GM18517 (cell line): Measurements from ENCODE around the gene LSR.
A peak's percentile ranks its signal among the peaks of the same experiment; 100 is the strongest.

ENCODE experiments used
- ATAC-seq: cut with Tn5 transposase; IDR thresholded peaks from one replicate; pipeline ENCODE4 v1.9.1; 2021; ENCODE audit warnings: mild to moderate bottlenecking, moderate library complexity; ENCODE audit not compliant: unreplicated experiment

The LSR gene, protein sequence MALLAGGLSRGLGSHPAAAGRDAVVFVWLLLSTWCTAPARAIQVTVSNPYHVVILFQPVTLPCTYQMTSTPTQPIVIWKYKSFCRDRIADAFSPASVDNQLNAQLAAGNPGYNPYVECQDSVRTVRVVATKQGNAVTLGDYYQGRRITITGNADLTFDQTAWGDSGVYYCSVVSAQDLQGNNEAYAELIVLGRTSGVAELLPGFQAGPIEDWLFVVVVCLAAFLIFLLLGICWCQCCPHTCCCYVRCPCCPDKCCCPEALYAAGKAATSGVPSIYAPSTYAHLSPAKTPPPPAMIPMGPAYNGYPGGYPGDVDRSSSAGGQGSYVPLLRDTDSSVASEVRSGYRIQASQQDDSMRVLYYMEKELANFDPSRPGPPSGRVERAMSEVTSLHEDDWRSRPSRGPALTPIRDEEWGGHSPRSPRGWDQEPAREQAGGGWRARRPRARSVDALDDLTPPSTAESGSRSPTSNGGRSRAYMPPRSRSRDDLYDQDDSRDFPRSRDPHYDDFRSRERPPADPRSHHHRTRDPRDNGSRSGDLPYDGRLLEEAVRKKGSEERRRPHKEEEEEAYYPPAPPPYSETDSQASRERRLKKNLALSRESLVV

DNA sequence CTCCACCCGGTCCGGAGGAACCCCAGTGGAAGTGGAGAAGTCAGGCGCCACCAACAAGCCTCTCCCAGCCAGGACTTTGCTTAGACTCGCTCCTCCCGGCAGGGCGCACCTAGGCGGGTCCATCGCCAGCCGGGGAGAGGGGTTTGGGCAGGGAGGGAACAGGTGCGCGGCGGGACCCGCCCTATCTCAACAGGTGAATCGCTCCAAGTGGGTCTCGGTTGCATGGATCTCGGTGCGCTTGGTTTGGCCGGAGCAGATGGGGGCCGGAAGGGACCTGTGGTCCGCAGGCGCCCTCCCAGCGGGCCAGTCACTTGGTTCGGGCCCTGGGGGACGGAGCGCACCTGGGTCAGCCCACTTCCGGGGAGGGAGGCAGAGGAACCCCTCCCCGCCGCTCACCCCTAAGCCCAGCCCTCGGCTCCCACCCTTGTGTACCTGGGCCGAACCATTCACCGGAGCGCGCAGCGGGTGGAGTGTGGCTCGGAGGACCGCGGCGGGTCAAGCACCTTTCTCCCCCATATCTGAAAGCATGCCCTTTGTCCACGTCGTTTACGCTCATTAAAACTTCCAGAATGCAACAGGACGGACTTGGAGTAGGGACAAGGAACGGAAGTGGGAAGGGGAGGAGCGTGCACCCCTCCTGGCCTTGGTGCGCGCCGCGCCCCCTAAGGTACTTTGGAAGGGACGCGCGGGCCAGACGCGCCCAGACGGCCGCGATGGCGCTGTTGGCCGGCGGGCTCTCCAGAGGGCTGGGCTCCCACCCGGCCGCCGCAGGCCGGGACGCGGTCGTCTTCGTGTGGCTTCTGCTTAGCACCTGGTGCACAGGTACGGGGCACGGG lies at the start of gene LSR:
Gene LSR, plus strand, starts transcription at position 693 of the 836 bp plus-strand sequence. Its CDS starts 21 bp downstream, at position 714.
- ATAC-seq: peak; percentile 53

DNA sequence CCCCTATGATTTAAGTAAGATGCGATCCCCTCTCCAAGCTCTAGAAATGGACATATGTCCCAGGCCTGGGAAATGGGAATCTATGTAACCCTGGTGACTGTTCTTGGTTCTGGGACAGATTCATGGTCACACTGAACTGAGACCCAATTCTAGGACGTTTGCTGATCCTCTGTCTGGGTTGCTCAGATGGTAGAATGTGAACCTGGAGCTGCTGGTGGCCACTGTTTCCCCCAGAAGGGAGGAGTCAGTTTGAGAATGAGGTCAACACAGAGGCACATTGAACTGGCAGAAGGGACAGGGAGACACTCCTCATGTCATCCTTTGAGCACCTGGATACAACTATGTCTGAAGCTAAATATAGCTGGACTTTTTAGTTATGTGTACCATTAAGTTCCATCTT lies 49.3 kb upstream of the LSR start:
- ATAC-seq: no peak

DNA sequence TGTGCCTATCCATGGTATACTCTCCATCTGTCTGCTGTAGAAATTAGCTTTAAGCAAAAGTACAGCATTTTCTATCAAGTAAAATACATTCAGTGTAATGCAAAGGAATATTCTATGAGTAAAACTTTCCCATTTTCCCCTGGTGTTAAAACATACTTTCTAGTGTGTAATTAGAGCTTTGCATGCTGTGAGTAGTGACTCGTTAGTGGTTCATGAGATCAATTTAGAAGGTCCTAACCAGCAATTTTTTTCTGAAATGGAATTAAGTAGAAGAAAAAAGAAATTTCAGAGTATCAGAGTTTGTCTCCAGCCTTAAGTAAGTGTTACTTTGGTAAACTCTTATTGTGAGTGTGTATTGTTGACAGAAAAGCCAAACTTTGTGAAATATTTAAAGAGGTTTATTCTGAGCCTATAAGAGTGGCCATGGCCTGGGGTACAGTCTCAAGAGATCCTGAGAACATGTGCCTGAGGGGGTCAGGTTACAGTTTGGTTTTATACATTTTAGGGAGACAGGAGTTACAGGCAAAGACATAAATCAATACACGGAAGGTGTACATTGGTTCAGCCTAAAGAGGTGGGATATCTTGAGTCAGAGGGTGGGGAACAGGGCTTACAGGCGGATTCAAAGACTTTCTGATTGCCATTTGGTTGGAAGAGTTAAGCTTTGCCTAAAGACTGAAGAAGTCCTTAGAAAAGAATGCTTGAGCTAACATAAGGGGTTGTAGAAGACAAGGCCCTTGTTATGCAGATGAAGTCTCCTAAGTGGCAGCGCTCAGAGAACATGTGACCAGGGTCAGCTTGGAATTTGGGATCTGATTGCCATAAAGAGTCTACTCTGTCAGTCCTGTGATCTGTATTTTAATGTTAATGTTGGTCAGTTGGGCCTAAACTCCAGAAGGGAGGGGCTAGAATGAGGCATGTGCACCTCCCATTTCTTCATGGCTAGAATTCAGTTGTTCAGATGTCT lies 45.8 kb upstream of the LSR start:
- ATAC-seq: no peak

DNA sequence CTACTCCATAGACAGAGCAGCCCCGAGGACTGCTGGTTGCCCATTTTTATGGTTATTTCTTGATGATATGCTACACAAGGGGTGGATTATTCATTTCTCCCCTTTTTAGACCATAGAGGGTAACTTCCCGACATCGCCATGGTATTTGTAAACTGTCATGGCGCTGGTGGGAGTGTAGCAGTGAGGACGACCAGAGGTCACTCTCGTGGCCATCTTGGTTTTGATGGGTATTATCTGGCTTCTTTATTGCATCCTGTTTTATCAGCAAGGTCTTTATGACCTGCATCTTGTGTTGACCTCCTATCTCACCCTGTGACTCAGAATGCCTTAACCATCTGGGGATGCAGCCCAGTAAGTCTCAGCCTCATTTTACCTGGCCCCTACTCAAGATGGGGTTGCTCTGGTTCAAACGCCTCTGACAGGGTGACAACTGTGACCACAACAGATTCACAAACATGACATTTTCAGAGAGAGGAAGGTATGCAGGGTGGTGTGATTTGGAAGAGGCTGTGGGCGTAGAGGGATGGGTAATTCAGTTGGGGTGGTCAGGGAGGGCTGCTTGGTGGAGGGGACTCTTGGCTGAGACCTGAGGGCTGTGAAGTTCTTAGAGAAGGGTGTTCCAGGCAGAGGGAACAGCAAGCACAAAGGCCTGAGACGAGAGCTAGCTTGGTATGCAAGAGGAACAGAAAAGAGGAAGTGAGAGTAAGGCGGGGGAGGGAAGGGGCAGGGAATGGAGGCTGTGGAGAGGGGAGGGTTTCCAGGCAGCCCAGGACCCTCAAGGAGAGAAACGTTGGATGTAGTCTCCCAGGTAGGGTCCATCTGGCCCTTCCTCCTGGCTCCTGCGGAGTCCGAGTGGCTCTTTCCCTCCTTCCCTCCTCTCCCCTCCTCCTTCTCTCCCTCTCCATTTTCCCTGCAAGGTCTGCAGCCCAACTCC lies 43.7 kb upstream of the LSR start:
- ATAC-seq: peak; percentile 56

DNA sequence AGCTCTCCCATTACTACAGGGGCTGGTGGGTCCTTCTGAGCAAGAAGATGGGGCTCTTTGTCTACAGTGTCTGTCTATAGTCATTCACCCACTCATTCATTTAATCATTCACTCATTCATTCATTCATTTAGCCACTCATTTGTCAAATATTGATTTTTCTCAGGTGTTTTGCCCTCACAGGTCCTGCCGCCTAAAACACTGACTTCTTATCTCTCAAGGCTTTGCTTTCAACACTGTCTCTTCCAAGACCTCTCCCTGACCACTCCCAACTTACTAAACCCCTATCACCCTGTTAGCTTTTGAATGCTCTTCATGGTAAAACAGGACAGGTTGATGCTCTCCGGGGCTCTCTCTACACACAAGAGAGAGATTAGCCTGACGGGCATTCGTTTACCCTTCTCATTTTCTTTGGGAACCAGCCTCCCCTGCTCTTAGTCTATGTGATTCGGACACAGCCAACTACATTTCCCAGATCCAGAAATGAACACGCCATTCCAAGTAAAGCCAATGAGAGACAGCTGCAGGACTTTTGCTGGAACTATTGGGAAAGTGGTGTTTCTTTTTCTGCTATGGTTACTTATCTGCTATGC lies 43.0 kb upstream of the LSR start:
- peak; percentile 25 for ATAC-seq

DNA sequence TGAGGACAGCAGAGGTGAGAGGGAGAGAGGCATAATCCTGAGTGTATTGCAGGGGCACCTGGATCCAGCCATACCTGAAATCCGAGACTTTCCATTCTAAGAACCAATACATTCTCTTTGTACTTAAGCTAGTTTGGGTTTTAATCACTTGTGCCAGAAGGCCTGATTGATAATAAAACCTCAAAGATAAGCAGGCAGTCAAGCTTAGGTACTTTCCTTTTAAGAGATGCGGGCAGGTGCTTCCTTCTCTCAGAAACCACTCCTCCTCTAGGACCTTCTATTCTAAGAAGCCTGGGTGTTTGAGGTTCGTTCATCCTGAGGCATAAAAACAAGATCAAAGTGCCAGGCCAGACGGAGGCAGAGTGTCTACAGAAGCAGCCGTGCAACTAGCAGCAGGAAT lies 42.4 kb upstream of the LSR start:
- ATAC-seq: no peak

DNA sequence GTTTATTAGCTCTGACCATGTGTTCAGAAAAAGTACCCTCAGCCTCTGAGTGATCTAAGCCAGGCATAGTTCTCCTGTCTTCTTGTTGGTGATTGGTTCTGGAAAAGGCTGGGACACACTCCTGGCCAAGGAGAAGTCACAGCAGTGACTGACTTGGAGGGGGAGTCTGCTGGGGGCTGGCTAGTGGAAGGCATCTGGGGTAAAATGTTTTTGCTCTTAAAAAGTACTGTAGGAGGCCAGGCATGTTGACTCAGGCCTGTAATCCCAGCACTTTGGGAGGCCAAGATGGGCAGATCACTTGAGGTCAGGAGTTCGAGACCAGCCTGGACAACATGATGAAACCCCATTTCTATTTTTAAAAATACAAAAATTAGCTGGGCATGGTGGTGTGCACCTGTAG lies 41.9 kb upstream of the LSR start:
- no peak for ATAC-seq

DNA sequence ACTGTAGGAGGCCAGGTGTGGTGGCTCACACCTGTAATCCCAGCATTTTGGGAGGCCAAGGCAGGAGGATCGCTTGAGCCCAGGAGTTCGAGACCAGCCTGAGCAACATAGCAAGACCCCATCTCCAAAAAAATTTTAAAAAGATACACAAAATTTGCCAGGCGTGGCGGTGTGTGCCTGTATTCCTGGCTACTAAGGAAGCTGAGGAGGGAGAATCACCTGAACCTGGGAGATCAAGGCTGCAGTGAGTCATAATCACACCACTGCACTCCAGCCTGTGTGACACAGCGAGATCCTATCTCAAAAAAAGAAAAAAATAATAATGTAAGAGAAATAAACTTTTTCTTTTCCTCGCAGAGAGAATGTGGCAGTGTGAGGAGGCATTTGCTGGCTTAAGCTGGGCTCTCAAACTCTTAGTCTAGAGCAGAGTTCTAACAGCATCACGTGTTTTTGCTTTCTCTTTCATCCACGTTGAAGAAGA lies 41.4 kb upstream of the LSR start:
- no peak for ATAC-seq

DNA sequence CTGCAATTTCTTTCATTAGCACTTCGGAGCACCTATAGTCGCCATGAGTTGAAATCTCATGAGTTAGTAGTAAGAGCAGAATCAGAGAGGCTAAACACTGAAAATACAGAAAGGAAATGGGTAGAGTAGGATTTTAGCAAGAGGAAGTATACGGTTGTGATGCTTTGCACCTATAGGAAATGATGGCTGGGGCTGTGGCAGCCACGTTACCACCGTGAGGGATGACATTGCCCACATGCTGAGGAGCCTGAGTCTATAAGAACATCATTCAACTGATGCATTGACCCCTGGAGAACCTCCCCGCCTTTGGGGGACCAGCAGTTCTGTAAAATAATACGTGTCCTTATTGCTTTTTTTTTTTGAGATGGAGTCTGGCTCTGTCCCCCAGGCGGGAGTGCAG lies 40.7 kb upstream of the LSR start:
- no peak for ATAC-seq

DNA sequence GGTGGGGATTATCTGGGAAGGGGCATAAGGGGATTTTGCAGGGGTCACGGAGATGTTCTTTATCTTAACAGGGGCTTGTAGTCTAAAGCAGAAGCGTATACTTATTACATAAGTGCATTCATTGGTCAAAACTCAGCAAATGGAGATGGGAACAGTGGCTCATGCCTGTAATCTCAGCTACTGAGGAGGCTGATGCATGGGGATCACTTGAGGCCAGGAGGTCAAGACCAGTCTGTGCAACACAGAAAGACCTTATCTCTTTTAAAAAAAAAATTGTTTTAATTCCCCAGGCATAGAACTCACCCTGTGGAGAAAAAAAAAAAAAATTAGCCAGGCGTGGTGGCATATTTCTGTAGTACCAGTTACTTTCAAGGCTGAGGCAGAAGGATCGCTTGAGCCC lies 39.2 kb upstream of the LSR start:
- ATAC-seq: no peak

DNA sequence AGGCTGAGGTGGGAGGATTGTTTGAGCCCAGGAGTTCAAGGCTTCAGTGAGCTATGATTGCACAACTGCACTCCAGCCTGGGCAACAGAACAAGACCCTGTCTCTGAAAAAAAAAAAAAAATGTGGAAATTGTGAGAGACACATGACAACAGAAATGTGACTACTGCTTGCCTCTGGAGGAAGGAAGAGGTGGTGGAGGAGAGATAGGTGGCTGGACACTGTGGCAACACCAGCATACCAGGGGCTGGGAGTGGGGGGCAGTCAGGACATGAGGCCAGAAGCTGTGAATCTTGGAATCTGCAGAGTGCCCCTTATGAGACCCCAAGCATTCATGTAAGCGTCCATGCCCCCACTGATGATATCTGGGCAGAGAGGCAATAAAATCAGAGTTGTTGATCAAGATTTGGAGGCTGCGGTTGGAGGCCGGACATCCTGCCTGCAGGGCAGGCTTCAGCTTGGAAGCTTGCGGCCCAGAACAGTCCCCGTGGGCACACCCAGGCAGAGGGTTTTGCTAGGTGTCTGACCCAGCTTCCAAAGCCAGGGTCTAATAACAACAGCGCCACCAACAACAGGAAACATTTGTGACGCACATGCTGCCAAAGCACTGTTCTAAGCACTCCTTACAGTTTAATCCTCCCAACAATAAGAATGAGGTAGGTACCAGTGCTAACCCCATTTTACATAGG lies 37.1 kb upstream of the LSR start:
- no peak for ATAC-seq

DNA sequence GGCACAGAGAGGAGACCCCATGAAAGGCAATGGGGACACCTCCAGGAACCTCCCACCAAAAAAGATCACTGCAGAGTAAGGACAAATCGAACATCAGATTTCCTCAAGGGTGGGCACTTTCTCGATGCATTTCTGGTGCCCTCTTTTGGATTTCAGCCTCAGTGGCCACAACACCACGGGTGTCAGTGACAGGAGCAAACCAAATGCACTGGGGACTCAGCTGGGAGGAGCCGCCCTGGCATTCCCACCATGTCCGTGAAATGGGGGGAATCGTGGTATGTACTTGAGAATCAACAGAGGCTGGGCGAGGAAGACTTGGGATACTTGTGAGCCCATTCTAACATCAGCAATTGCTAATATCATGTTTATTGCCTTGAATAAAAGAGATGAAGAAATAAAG lies 36.6 kb upstream of the LSR start:
- ATAC-seq: no peak

DNA sequence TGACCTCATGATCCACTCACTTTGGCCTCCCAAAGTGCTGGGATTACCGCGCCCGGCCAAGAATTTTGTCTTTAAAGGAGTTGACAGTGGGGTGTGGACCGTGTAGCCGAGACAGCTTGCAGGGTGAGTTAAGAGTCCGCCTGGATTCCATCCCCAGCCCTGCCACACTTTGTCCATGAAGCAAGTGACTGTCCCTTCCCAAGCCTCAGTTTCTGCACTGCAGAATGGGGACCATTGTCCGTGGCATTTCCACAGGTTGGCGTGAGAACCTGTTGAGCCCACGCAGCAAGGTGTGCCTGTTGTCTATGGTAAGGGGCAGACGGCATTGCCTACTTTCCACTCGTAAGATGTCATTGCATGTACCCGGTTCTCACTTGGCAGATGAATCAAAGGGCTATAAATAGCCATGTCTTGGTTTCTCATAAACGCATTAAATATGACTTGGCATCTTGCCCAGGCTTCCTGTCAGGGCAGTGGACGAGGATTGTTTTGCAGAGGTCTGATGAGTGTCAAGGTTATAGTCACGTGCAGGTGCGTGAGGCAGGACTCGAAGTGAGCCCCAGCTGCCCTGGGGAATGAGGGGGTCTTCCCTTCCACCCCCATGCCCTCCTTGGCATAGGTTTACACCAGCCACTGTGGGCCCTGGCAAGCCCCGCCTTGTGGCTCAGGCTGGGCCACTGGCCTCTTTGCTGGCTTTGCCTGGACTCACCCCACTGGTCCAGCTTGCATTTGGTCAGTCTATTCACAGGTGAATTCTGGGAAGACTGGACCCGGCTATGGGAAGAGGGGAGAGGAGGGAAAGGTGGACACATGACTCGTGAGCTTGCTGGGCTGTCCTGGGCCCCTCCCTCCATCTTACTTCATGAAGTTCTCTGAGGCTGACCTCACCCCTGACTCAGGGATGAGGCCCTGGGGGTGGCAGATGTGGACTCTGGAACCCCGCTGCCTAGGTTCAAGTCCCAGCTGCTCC lies 34.9 kb upstream of the LSR start:
- ATAC-seq: peak; percentile 77

DNA sequence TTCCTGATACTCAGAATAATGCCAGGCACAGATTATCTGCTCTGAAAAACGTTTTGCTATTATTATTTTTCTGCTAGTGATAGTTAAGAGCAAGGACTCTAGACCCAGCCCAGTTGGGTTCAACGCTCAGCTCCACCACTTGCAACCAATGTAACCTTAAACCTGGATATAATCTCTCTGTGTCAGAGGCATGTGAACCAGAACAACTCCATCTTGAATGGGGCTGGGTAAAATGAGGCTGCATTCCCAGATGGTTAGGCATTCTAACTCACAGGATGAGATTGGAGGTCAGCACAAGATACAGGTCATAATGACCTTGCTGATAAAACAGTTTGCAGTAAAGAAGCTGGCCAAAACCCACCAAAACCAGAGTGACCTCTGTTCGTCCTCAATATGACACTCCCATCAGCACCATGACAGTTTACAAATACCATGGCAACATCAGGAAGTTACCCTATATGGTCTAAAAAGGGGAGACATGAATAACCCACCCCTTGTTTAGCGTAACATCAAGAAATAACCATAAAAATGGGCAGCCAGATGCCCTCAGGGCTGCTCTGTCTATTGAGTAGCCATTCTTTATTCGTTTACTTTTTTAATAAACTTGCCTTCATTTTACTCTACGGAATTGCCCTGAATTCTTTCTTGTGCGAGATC lies 33.9 kb upstream of the LSR start:
- ATAC-seq: no peak

DNA sequence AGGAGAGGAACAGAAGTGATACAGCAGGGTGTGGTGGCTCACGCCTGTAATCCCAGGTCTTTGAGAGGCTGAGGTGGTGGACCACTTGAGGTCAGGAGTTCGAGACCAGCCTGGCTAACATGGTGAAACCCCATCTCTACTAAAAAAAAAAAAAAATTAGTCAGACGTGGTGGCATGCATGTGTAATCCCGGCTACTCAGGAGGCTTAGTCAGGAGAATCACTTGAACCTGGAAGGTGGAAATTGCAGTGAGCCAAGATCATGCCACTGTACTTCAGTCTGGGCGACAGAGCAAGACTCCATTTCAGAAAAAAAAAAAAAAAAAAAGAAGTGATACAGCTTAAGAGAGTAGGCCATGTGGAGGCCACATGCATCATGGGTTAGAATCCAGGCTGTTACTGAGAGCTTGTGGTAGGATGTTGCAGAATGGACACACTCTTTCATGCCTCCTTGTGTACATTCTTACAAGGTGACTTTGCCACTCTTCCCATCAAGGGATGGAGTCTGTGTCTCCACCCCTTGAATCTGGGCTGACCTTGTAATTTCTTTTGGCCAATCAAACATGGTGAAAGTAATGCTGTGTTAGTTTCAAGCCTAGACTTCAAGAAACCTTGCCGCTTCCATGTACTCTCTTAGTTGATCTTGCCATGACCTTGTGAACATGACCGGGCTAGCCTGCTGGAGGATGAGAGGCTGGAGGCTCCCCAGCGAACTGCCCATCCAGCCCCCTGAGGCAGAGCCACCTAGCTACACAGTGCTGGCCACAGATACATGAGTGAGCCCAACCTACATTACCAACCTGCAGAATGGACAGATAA lies 32.6 kb upstream of the LSR start:
- ATAC-seq: no peak
